Peyer's patch (tissue), 4 donors: ENCODE measurements around the gene ACKR2.

Experiments used
- POLR2A ChIP-seq, 2 donors: fragments of 450-650 bp; IDR thresholded peaks; one replicate each; pipeline ENCODE4 v1.5.1; 2017; ENCODE audit warnings: antibody characterized with exemption in 2 of 2, mild to moderate bottlenecking in 2 of 2, moderate library complexity in 2 of 2
- TF ChIP-seq, protein P1 (sequence below), 6 experiments: fragments of 450-650 bp in 4 of 6; fragments of 200-600 bp in 2 of 6; sonication (generic) in 1 of 6; IDR thresholded peaks; one replicate each; pipeline ENCODE4 v1.5.1; 2017 to 2019; ENCODE audit warnings: antibody characterized with exemption in 6 of 6, mild to moderate bottlenecking in 3 of 6, moderate library complexity in 1 of 6

DNA sequence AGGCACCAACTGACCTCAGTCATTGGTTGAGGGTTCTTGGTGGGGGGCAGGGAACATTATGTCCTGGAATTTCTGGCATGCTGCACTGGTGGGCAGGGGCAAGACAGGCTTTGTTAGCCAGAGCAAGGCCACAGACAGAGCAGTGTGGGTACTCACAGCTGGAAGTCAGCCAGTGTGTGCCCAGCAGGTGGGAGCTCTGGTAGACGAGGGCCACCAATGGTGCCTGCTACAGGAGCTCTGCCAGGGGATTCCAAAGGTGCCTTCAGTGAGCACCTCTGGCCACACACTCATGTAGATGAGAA lies 35.1 kb downstream of the ACKR2 start:
- TF ChIP-seq, protein P1, sequence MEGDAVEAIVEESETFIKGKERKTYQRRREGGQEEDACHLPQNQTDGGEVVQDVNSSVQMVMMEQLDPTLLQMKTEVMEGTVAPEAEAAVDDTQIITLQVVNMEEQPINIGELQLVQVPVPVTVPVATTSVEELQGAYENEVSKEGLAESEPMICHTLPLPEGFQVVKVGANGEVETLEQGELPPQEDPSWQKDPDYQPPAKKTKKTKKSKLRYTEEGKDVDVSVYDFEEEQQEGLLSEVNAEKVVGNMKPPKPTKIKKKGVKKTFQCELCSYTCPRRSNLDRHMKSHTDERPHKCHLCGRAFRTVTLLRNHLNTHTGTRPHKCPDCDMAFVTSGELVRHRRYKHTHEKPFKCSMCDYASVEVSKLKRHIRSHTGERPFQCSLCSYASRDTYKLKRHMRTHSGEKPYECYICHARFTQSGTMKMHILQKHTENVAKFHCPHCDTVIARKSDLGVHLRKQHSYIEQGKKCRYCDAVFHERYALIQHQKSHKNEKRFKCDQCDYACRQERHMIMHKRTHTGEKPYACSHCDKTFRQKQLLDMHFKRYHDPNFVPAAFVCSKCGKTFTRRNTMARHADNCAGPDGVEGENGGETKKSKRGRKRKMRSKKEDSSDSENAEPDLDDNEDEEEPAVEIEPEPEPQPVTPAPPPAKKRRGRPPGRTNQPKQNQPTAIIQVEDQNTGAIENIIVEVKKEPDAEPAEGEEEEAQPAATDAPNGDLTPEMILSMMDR (IDR thresholded peaks at IDR 0.05), result no peak
- no peak for TF ChIP-seq POLR2A (IDR thresholded peaks at IDR 0.05)
